Stimulated activated memory B cell treated with anti-CD40 and anti-IgM and Interleukin-4, amounts not matched to agents 10 μg/mL and 1 μg/mL and 100 μg/mL, for 72 hours (primary cell): ENCODE data around the gene AATK.
A peak's percentile ranks its signal among the peaks of the same experiment; 100 is the strongest.

Source experiments
- ATAC-seq: fragments of 150-1000 bp; cut with Tn5 transposase; 2 replicates; pipeline ENCODE4 v1.10.0; 2021
- H3K27ac Mint-ChIP-seq: one replicate; pipeline ENCODE4 v1.8.0; 2022; ENCODE audit warnings: mild to moderate bottlenecking, mixed read lengths
- H3K27me3 Mint-ChIP-seq: one replicate; pipeline ENCODE4 v1.8.0; 2022; ENCODE audit warnings: mixed read lengths
- H3K36me3 Mint-ChIP-seq: one replicate; pipeline ENCODE4 v1.8.0; 2022; ENCODE audit warnings: mixed read lengths
- H3K4me1 Mint-ChIP-seq: one replicate; pipeline ENCODE4 v1.8.0; 2022; ENCODE audit warnings: mixed read lengths
- H3K4me3 Mint-ChIP-seq: one replicate; pipeline ENCODE4 v1.8.0; 2022; ENCODE audit warnings: mild to moderate bottlenecking, moderate library complexity, mixed read lengths
- H3K9me3 Mint-ChIP-seq: one replicate; pipeline ENCODE4 v1.8.0; 2022; ENCODE audit warnings: mixed read lengths

Gene AATK

GRCh38 chr17:81180836-81181810 is 15.1 kb upstream of the AATK start:
- Mint-ChIP-seq H3K4me3 (no peak overlapping the region), H3K9me3 (no peaks in the 10 kb centered on the region), H3K36me3 (no peaks in the 10 kb centered on the region), H3K27me3 (peaks cover 22% of the 10 kb centered on the region), H3K4me1 (no peaks in the 10 kb centered on the region), H3K27ac (no peak overlapping the region)
- ATAC-seq: no peak

GRCh38 chr17:81179861-81180260 is 13.8 kb upstream of the AATK start:
- ATAC-seq: no peak
- Mint-ChIP-seq H3K36me3 (peaks cover 4% of the 10 kb centered on the region), H3K27ac (no peak overlapping the region), H3K27me3 (peaks cover 22% of the 10 kb centered on the region), H3K4me3 (no peak overlapping the region), H3K4me1 (no peaks in the 10 kb centered on the region), H3K9me3 (peaks cover 6% of the 10 kb centered on the region)

- ATAC-seq: no peak
- peaks cover 18% of the 10 kb centered on the region for H3K27me3 Mint-ChIP-seq
- H3K4me3 Mint-ChIP-seq: no peak overlapping the region
- no peaks in the 10 kb centered on the region for H3K4me1 Mint-ChIP-seq
- no peak overlapping the region for H3K27ac Mint-ChIP-seq
- H3K9me3 Mint-ChIP-seq: peaks cover 6% of the 10 kb centered on the region
- H3K36me3 Mint-ChIP-seq: peaks cover 4% of the 10 kb centered on the region
These were observed 13.2 kb upstream of the AATK start for GRCh38 chr17:81179220-81179619.

- H3K4me3 Mint-ChIP-seq: no peak overlapping the region
- H3K9me3 Mint-ChIP-seq: peaks cover 6% of the 10 kb centered on the region
- H3K36me3 Mint-ChIP-seq: peaks cover 4% of the 10 kb centered on the region
- H3K27me3 Mint-ChIP-seq: peaks cover 10% of the 10 kb centered on the region
- ATAC-seq: peak; percentile 37
- no peaks in the 10 kb centered on the region for H3K4me1 Mint-ChIP-seq
- no peak overlapping the region for H3K27ac Mint-ChIP-seq
These were observed 12.4 kb upstream of the AATK start for GRCh38 chr17:81178136-81179091.

GRCh38 chr17:81176666-81177065 is 10.6 kb upstream of the AATK start:
- Mint-ChIP-seq H3K4me3 (no peak overlapping the region), H3K36me3 (peaks cover 4% of the 10 kb centered on the region), H3K4me1 (no peaks in the 10 kb centered on the region), H3K27me3 (no peaks in the 10 kb centered on the region), H3K9me3 (peaks cover 6% of the 10 kb centered on the region), H3K27ac (no peak overlapping the region)
- no peak for ATAC-seq

GRCh38 chr17:81173762-81174155 is 7.7 kb upstream of the AATK start:
- peaks cover 4% of the 10 kb centered on the region for H3K36me3 Mint-ChIP-seq
- H3K27ac Mint-ChIP-seq: no peak overlapping the region
- no peak for ATAC-seq
- H3K4me3 Mint-ChIP-seq: no peak overlapping the region
- no peaks in the 10 kb centered on the region for H3K27me3 Mint-ChIP-seq
- no peaks in the 10 kb centered on the region for H3K4me1 Mint-ChIP-seq
- H3K9me3 Mint-ChIP-seq: peaks cover 6% of the 10 kb centered on the region

- no peaks in the 10 kb centered on the region for H3K27me3 Mint-ChIP-seq
- peaks cover 4% of the 10 kb centered on the region for H3K36me3 Mint-ChIP-seq
- peaks cover 6% of the 10 kb centered on the region for H3K9me3 Mint-ChIP-seq
- H3K27ac Mint-ChIP-seq: no peak overlapping the region
- no peaks in the 10 kb centered on the region for H3K4me1 Mint-ChIP-seq
- no peak overlapping the region for H3K4me3 Mint-ChIP-seq
- ATAC-seq: no peak
These were observed 7.2 kb upstream of the AATK start for GRCh38 chr17:81173052-81173761.

- Mint-ChIP-seq H3K27ac (no peak overlapping the region), H3K36me3 (peaks cover 4% of the 10 kb centered on the region), H3K9me3 (peaks cover 6% of the 10 kb centered on the region), H3K27me3 (peaks cover 7% of the 10 kb centered on the region), H3K4me3 (no peak overlapping the region), H3K4me1 (no peaks in the 10 kb centered on the region)
- no peak for ATAC-seq
These were observed 5.9 kb upstream of the AATK start for GRCh38 chr17:81171941-81172340.

- peaks cover 6% of the 10 kb centered on the region for H3K9me3 Mint-ChIP-seq
- peaks cover 4% of the 10 kb centered on the region for H3K36me3 Mint-ChIP-seq
- H3K27ac Mint-ChIP-seq: no peak overlapping the region
- H3K27me3 Mint-ChIP-seq: peaks cover 9% of the 10 kb centered on the region
- no peaks in the 10 kb centered on the region for H3K4me1 Mint-ChIP-seq
- ATAC-seq: no peak
- no peak overlapping the region for H3K4me3 Mint-ChIP-seq
These were observed 4.9 kb upstream of the AATK start for GRCh38 chr17:81170727-81171494.

GRCh38 chr17:81169870-81170309 is 3.9 kb upstream of the AATK start:
- H3K36me3 Mint-ChIP-seq: no peaks in the 10 kb centered on the region
- peaks cover 18% of the 10 kb centered on the region for H3K27me3 Mint-ChIP-seq
- H3K27ac Mint-ChIP-seq: no peak overlapping the region
- H3K4me1 Mint-ChIP-seq: no peaks in the 10 kb centered on the region
- H3K9me3 Mint-ChIP-seq: peaks cover under 1% of the 10 kb centered on the region
- ATAC-seq: no peak
- H3K4me3 Mint-ChIP-seq: no peak overlapping the region

- H3K27me3 Mint-ChIP-seq: peaks cover 40% of the 10 kb centered on the region
- no peak for ATAC-seq
- no peaks in the 10 kb centered on the region for H3K36me3 Mint-ChIP-seq
- no peaks in the 10 kb centered on the region for H3K9me3 Mint-ChIP-seq
- H3K4me1 Mint-ChIP-seq: peaks cover 6% of the 10 kb centered on the region
- H3K4me3 Mint-ChIP-seq: no peak overlapping the region
- no peak overlapping the region for H3K27ac Mint-ChIP-seq
These were observed 1.6 kb upstream of the AATK start for GRCh38 chr17:81167638-81168037.

GRCh38 chr17:81167194-81167524 is 1.1 kb upstream of the AATK start:
- no peaks in the 10 kb centered on the region for H3K9me3 Mint-ChIP-seq
- no peak overlapping the region for H3K4me3 Mint-ChIP-seq
- H3K4me1 Mint-ChIP-seq: peaks cover 6% of the 10 kb centered on the region
- H3K27ac Mint-ChIP-seq: no peak overlapping the region
- ATAC-seq: no peak
- peaks cover 45% of the 10 kb centered on the region for H3K27me3 Mint-ChIP-seq
- H3K36me3 Mint-ChIP-seq: no peaks in the 10 kb centered on the region

- no peaks in the 10 kb centered on the region for H3K9me3 Mint-ChIP-seq
- H3K27ac Mint-ChIP-seq: no peak within 1 kb of the TSS
- no peaks in the 10 kb centered on the region for H3K36me3 Mint-ChIP-seq
- H3K4me1 Mint-ChIP-seq: peaks cover 14% of the 10 kb centered on the region
- no peak for ATAC-seq
- H3K4me3 Mint-ChIP-seq: no peak within 1 kb of the TSS
- H3K27me3 Mint-ChIP-seq: peaks cover 62% of the 10 kb centered on the region
These were observed 582 bp downstream of the AATK start, which contains the start of gene PVALEF for GRCh38 chr17:81165246-81166032. Gene PVALEF (plus strand): TSS chr17:81165507. CDS start chr17:81181227, 15,720 bp downstream.
